BJ (cell line): Measurements from ENCODE around the gene STK11. TPM values are rescaled to one million over a fixed set of nuclear protein-coding genes. Genes with fewer than 3 reads are reported as not detected.

Experiments
- CTCF ChIA-PET: fragments of 350-600 bp; formaldehyde crosslinking; extraction: SDS; loops from one replicate; lab custom pipeline; 2021; ENCODE audit warnings: antibody characterized with exemption, inconsistent platforms; lab: Yijun Ruan, JAX
- POLR2A ChIA-PET: fragments of 300-600 bp; sonication (Branson Sonifier 250); formaldehyde crosslinking; extraction: SDS; loops from one replicate; lab custom pipeline; 2021; ENCODE audit warnings: antibody characterized with exemption; lab: Charles Lee
- DNase-seq: peaks from one replicate; pipeline ENCODE4 v3.0.0-alpha.2; 2011; ENCODE audit warnings: low read depth
- H3K27me3 ChIP-seq: 2 replicates; pipeline ENCODE4 v1.6.0; 2011; ENCODE audit warnings: low read length; ENCODE audit not compliant: control insufficient read depth, insufficient read depth
- H3K36me3 ChIP-seq: 2 replicates; pipeline ENCODE4 v1.5.1; 2011; ENCODE audit warnings: low read length; ENCODE audit not compliant: control insufficient read depth, insufficient read depth
- H3K4me3 ChIP-seq: 2 replicates; pipeline ENCODE4 v1.5.1; 2011; ENCODE audit warnings: low read depth, mild to moderate bottlenecking, control low read depth, low read length
- CTCF ChIP-seq: IDR thresholded peaks from 2 replicates; pipeline ENCODE4 v1.5.1; 2011; ENCODE audit warnings: low read depth, mild to moderate bottlenecking, control low read depth, inconsistent platforms, low read length, moderate library complexity; ENCODE audit not compliant: insufficient read depth
- polyA plus RNA-seq: library from polyadenylated mRNA; depleted of rRNA; stranded (reverse); fragments of >200 nt; gene quantifications from 2 replicates; pipeline ENCODE4 v1.2.3, GENCODE V29; 2011

Gene STK11
- polyA plus RNA-seq, 1 experiment, result 33.6 TPM

DNA sequence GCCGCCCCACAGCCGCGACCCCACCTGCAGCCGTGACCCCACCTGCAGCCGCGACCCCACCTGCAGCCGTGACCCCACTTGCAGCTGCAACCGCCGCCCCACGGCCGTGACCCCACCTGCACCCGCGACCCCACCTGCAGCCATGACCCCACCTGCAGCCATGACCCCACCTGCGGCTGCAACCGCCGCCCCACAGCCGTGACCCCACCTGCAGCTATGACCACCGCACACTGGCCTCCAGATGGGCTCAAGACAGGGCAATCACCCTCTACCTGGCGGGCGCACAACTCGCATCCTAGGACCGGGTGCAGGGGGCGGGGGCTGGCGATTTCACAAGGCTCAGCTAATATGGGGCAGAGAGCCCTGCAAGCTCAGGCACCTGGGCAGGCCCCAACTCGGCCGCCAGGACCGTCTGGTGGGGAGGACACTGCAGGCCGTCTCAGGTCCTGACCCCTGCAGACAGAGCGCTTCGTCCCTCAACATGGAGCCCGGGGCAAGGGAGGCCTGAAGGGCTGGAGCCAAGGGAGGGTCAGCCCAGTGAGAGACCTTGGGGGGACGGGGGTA, 46.6 kb upstream of the STK11 start:
- peaks cover 10% of the 10 kb centered on the region for H3K36me3 ChIP-seq
- no peaks in the 10 kb centered on the region for H3K27me3 ChIP-seq
- ChIA-PET POLR2A (no interaction called here), CTCF (no interaction called here)
- no peak for TF ChIP-seq CTCF
- no peak for DNase-seq
- no peak overlapping the region for H3K4me3 ChIP-seq

DNA sequence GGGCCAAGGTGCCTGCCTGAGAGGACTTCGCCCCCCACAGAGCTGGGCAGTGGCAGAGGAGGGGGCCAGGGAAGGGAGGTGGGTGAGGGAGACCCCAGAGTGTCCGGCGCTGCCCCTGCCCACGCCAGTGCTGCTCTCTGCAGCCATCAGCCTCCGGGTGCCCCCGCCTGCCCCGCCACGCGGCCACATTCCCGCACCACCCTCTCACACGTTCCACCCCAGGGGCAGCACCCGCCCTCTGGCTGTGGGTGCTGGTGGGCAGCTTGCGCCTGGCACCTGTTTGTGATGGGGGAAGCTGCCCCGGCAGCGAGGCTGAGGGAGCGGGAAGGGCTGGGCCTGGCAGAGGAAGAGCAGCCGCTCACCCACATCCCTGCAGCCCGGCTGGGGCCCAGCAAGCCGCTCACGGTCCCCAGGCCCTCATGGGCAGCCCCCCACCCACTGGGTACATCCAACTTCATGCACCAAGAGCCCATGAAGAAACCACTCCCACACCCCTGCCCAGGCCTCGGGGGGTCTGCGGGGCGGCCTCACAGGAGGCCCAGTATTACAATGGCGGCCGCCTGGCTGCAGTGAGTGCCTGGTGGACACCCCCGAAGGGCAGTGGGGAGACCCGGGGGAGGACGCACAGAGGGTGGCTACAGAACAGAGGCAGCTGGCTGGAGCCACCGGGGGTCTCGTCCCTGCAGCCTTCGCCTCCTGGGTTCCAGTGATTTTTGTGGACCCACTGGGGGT, 45.5 kb upstream of the STK11 start:
- Histone ChIP-seq H3K36me3 (peaks cover 12% of the 10 kb centered on the region), H3K4me3 (no peak overlapping the region), H3K27me3 (no peaks in the 10 kb centered on the region)
- POLR2A ChIA-PET, result no interaction called here
- no peak for DNase-seq
- CTCF ChIA-PET, result no interaction called here
- TF ChIP-seq CTCF, result no peak

- DNase-seq, result no peak
- Histone ChIP-seq H3K27me3 (no peaks in the 10 kb centered on the region), H3K4me3 (no peak overlapping the region), H3K36me3 (peaks cover 15% of the 10 kb centered on the region)
- CTCF ChIA-PET, result interaction anchor here (1.2 kb wide), 1 partner anchor 16 kb away, joined by 4 read pairs; no protein-coding TSS in a partner anchor
- TF ChIP-seq CTCF, result no peak
- POLR2A ChIA-PET, result no interaction called here
These were observed 43.9 kb upstream of the STK11 start for GRCh38 chr19:1161716-1162115.

DNA sequence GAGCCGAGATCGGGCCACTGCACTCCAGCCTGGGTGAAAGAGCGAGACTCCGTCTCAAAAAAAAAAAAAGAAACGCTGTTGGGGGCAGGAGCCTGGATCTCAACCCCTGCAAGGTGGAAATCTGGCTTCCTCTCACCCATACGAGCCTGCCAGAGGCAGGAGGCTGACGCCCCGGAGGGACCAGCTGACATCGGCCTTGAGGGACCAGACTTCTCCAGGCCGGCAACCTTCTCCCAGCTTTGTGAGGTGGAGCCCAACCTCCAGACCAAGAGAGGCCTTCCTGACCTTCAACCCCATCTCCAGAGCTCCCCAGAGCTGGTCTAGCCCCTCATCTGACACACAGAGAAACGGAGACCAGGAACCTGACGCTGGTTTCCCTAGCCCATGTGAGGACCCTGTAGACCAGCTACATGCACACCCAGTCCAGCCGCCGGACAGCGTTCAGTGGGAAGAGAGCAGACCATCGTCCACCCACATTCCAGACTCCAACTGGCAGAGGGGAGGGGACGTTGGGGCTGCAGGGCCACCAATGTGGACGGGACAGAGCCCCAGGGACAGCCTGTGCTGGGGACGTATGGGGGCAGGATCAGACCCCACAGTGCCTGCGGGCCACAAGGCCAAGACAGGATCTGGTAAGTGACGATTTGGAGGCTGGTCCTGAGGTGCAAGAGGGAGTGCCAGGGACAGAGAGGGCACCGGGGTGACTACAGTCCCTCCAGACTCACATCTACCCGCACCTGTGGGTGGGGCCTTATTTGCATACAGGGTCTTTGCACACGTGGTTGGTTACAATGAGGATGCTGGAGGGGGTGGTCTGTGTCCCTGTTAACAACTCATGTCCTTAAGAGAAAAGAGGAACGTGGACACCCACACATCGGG, 42.9 kb upstream of the STK11 start:
- POLR2A ChIA-PET, result no interaction called here
- H3K27me3 ChIP-seq, result no peaks in the 10 kb centered on the region
- no peak for DNase-seq
- TF ChIP-seq CTCF, result no peak
- H3K36me3 ChIP-seq, result peaks cover 19% of the 10 kb centered on the region
- CTCF ChIA-PET, result interaction anchor here (0.6 kb wide), 1 partner anchor 676 kb away, joined by 4 read pairs; no protein-coding TSS in a partner anchor
- no peak overlapping the region for H3K4me3 ChIP-seq
